HG03469 (cell line): ENCODE results near the gene SH3RF3.
"Not testable (repeated sequence)": the region's sequence is repeated elsewhere in the genome, so short reads cannot be mapped to it uniquely, and the experiment has no call there.

Experiments
- ATAC-seq: cut with Tn5 transposase; IDR thresholded peaks from one replicate; pipeline ENCODE4 v1.9.1; 2021; ENCODE audit warnings: mild to moderate bottlenecking, moderate library complexity, moderate number of reproducible peaks; ENCODE audit not compliant: unreplicated experiment

The SH3RF3 gene

GRCh38 chr2:109155553-109156451 lies 26.8 kb downstream of the SH3RF3 start:
- no peak for ATAC-seq

GRCh38 chr2:109157563-109158105 lies 28.6 kb downstream of the SH3RF3 start:
- ATAC-seq: no peak

- no peak for ATAC-seq
Observed at GRCh38 chr2:109158237-109158636, 29.2 kb downstream of the SH3RF3 start.

- ATAC-seq: no peak
Observed at GRCh38 chr2:109159096-109159495, 30.1 kb downstream of the SH3RF3 start.

- ATAC-seq: no peak
Observed at GRCh38 chr2:109160714-109161440, 31.9 kb downstream of the SH3RF3 start.

GRCh38 chr2:109162367-109162766 lies 33.4 kb downstream of the SH3RF3 start:
- not testable (repeated sequence) for ATAC-seq

- no peak for ATAC-seq
Observed at GRCh38 chr2:109162999-109163398, 34.0 kb downstream of the SH3RF3 start.

GRCh38 chr2:109164311-109164710 lies 35.3 kb downstream of the SH3RF3 start:
- ATAC-seq: no peak

GRCh38 chr2:109164739-109165221 lies 35.8 kb downstream of the SH3RF3 start:
- ATAC-seq: no peak

GRCh38 chr2:109166811-109167210 lies 37.8 kb downstream of the SH3RF3 start:
- no peak for ATAC-seq

GRCh38 chr2:109168086-109168485 lies 39.1 kb downstream of the SH3RF3 start:
- ATAC-seq: no peak

- no peak for ATAC-seq
Observed at GRCh38 chr2:109168716-109169115, 39.7 kb downstream of the SH3RF3 start.

GRCh38 chr2:109170645-109171044 lies 41.6 kb downstream of the SH3RF3 start:
- ATAC-seq: no peak

- ATAC-seq: no peak
Observed at GRCh38 chr2:109171444-109172334, 42.7 kb downstream of the SH3RF3 start.

GRCh38 chr2:109172556-109173105 lies 43.6 kb downstream of the SH3RF3 start:
- no peak for ATAC-seq

- no peak for ATAC-seq
Observed at GRCh38 chr2:109173311-109174171, 44.5 kb downstream of the SH3RF3 start.

- ATAC-seq: no peak
Observed at GRCh38 chr2:109174214-109174613, 45.2 kb downstream of the SH3RF3 start.

GRCh38 chr2:109174626-109175349 lies 45.8 kb downstream of the SH3RF3 start:
- no peak for ATAC-seq

- no peak for ATAC-seq
Observed at GRCh38 chr2:109175350-109175678, 46.3 kb downstream of the SH3RF3 start.
